GM18870 (cell line): ENCODE data around the gene MRPL2.
A peak's percentile ranks its signal among the peaks of the same experiment; 100 is the strongest.
"Not testable (repeated sequence)": the region's sequence is repeated elsewhere in the genome, so short reads cannot be mapped to it uniquely, and the experiment has no call there.

Source experiments
- ATAC-seq: cut with Tn5 transposase; IDR thresholded peaks from one replicate; pipeline ENCODE4 v1.9.1; 2021; ENCODE audit warnings: moderate library complexity; ENCODE audit not compliant: unreplicated experiment

Gene MRPL2

DNA sequence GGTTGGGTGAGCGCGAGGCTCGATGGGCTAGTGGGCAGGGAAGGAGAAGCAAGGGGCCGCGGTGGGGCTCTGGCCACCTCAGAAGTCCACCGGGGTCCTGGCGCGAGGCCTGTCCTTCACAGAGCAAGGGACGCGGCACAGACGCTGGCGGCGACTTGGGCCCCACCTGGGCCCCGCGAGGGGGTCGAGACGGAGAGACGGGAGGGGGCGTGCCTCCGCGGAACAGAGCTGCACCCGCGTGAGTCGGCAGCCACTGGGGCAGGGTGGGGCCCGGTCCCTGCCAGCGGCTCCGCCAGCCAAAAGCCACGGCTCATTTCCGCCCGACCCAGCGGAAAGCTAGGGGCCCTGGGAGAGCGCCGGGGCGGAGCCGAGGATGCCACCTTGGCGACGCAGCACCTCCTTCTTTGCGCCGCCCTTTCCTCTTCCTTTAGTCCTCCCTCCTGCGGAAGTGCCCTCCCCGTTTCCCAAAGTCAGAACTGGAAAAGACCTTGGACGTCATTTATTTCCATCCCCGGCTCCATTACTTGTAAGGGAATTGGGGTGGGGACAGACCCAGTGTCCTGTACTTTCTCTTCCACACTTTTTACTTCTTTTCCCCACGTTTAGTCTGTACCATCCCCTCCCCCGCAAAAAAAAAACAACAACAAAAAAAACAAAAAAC, 5.6 kb downstream of the MRPL2 start, which contains the start of gene CUL7:
Gene CUL7, minus strand, starts transcription at position 307 of the 661 bp plus-strand sequence. CDS start 1,063 bp downstream, outside the sequence.
- ATAC-seq = peak; percentile 70

DNA sequence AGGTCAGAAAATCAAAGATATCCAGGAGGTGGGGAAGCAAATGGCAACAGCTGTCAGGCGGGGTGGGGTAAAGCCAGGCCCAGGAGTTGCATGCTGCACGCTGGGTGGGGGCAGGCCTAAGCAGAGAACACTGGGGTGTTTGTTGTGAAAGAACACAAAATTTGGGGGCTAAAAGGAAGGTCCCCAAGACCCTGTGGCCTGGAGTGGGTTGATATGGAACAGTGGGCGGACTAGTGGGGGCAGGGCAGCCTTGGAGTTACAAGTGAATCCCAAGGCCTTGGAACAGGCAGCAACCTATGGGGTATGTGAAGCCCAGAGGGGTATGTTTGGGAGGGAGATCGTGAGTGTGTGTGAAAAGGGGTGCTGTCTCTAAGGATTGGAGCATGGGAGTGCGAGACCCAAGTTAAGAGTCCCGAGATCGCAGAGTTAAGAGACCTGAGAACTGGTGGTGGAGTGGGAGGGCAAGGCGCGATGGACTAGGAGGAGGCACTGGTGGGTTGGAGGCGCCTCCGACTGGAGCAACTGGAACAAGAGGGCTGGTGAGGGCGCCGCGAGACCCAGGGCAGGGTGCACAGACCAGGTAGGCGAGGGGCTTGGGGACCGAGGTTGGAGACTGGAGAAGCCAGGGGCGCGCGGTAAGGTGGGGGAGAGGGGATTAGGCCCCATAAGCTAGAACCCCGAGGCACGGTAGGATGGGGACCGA, 6.2 kb downstream of the MRPL2 start:
- no peak for ATAC-seq

- ATAC-seq = no peak
These were observed 6.9 kb downstream of the MRPL2 start for GRCh38 chr6:43052225-43052841.

GRCh38 chr6:43050981-43051380, 8.3 kb downstream of the MRPL2 start:
- ATAC-seq = no peak

DNA sequence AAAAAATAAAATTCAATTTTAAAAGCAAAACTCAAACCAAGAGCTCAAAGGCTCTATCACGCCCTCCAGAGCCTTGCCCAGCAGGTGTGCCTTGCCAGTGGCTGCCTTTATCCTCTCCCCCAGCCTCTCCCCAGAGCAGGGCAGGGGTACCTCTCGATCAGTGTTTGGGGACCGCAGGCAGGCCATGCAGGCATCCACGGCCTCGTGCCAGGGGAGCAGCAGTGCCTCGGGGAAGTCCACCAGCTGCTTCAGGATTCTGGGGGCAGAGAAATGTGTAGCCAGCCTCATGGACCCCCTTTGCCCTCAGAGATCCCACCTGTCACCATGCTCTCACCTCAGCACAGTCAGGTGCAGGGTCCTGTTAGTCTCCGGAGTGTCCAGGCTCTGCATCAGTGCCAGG, 11.2 kb downstream of the MRPL2 start:
- ATAC-seq = no peak

DNA sequence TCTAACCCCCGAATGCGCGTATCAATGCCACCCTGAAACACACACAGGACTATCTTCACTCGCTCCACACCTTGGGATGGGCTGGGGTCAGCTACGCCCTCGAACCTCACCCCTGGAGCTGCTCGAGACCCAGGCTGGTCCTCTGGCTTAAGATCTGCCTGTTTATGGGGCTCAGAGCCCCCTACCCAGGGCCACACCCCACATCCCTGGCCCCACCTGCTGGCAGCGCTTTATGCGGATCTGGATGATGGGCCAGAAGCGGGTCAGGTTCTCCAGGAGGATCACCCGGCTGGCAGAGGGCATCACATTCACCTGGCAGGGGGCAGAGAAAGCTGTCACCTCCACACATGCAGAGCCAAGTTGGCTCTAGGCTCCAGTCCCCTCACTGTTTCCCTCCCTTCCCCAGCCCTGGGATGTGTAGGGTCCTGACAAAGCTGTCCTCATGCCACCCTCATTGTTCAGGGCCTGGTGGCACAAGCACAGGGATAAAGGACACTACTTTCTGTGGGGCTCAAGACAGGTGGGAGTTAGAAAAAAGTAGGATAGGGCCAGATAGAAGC, 13.8 kb downstream of the MRPL2 start:
- ATAC-seq = no peak

- no peak for ATAC-seq
These were observed 15.9 kb downstream of the MRPL2 start for GRCh38 chr6:43043310-43043709.

DNA sequence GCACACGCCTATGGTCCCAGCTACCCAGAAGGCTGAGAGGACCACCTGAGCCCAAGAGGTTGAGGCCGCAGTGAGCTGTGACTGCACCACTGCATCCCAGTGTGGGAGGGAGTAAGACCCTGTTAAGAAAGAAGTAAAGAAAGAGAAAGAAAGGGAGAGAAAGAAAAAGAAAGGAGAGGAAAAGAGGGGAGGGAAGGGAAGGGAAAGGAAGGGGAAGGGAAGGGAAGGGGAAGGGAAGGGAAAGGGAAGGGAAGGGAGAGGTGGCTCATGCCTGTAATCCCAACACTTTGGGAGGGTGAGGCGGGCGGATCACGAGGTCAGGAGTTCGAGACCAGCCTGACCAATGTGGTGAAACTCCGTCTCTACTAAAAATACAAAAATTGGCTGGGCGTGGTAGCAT, 17.8 kb downstream of the MRPL2 start:
- not testable (repeated sequence) for ATAC-seq

DNA sequence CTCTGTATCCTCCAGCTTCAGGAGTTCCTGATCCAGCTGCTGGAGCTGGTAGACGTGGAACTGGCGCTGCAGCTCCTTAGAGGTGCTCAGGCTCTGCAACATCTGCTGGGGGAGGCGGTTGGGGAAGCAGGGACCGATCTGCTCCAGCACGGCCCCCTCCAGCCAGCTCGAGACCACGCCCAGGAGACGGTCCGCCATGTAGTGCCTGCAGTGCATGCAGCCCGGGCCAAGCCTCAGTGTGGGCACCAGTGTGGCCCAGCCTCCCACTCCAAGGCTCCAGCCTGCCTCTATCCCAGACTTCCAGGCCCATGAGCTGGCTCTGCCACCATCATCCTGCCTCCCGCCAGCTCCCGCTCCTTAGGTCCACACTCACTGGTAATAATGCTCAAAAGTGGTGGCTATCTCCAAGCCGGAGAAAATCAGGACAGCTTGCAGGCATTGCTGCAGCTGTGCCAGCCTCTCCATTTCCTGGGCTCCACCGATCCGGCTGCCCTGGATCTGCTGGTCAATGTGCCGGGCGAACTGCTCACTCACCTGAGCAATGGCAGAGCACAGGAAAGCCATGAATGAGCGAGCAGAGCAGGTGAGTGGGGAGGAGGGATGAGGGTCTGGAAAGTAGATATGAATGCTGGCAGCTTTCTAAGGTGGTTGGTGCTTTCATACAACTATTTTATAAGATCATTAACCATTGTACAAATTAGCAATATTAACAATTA, 18.5 kb downstream of the MRPL2 start:
- ATAC-seq = no peak

GRCh38 chr6:43038727-43039126, 20.5 kb downstream of the MRPL2 start:
- no peak for ATAC-seq

GRCh38 chr6:43037706-43038105, 21.5 kb downstream of the MRPL2 start:
- no peak for ATAC-seq

- ATAC-seq = no peak
These were observed 22.0 kb downstream of the MRPL2 start for GRCh38 chr6:43037197-43037596.

DNA sequence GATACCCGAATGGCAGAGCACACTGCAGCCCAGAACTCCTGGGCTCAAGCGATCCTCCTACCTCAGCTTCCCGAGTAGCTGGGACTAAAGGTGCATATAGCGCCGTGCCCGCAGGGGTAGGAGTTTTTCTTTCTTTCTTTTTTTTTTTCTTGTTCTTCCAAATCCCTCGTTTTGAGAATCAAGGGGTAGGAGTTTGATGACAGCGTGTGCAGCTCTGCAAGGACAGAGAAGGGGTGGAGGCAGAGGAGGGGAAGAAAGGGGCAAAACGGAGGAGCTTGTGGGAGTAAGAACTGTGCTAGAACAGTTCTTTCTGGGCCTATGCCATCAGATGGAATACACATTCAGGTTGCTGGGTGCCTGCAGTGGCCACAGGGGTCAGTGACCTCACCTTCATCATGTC, 22.5 kb downstream of the MRPL2 start:
- ATAC-seq = no peak

- ATAC-seq = no peak
These were observed 23.6 kb downstream of the MRPL2 start for GRCh38 chr6:43035495-43036194.

DNA sequence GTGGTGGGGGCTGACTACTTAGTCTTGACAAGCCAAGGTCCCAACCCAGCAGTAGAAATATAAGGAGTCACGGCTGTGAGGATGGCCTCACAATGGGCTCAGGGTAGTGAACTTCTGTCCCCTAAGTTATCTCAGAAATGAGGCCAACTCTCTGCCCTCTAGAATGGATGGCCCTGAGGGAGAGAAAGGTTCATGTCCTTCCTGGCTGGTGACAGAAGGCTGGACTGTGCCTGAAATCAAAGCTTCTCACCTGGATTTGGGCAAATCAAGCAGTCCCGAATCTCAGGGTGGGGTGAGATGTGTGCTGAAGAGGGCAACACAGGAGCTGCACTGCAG, 25.1 kb downstream of the MRPL2 start:
- no peak for ATAC-seq

GRCh38 chr6:43033496-43034189, 25.6 kb downstream of the MRPL2 start:
- ATAC-seq = no peak

- no peak for ATAC-seq
These were observed 26.9 kb downstream of the MRPL2 start for GRCh38 chr6:43032326-43032725.

DNA sequence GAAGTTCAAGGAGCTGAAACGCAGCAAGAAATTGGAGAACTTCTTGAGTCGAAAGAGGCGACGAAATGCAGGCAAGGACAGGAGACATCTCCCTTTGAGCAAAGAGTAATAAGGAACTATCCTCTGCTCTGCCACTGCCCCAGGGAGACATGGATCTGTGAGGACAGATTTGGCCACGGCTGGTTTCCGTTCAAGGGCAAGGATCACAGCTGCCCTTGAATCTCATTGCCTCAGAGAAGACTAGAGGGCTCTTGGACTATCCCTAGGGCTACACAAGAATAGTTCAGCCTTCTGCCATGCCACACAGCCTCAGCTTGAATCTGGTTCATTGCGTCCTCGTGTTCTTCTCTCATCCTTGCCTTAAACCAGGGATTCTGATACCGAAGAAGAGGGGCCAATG, 30.1 kb downstream of the MRPL2 start:
- ATAC-seq = no peak

GRCh38 chr6:43026365-43026764, 32.9 kb downstream of the MRPL2 start:
- no peak for ATAC-seq

DNA sequence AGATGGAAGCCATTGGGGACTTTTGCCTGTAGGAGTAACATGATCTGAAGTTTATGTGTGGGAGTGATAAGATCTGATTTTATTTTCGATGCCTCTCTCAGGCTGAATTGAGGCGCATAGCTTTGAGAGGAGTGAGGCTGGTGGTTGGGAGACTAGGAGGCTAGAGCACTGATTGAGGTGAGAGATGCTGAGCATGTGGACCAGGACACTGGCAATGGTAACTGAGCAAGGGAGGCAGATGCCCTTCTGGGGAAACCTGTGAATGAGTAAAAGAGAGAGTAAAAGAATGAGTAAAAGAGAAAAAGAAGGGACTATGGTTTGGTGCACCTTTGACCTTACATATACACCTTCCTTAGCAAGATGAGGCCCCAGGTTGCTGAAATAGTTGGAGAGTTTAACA, 34.8 kb downstream of the MRPL2 start:
- ATAC-seq = no peak
